CD4-positive, alpha-beta T cell treated with Interleukin-17A for 4 hours (primary cell): ENCODE measurements around the gene EI24.
"Not testable (repeated sequence)": the region's sequence is repeated elsewhere in the genome, so short reads cannot be mapped to it uniquely, and the experiment has no call there.

ENCODE experiments used
- DNase-seq: peaks from one replicate; pipeline ENCODE4 v3.0.0-alpha.2; 2020; ENCODE audit warnings: mixed read lengths

Gene EI24

GRCh38 chr11:125568970-125569914 lies at the start of gene EI24:
TSS of gene EI24 (plus strand) at chr11:125569477. CDS start at chr11:125572528, 3,051 bp downstream.
- peak; percentile 92 for DNase-seq

GRCh38 chr11:125519860-125520834 lies 49.1 kb upstream of the EI24 start:
- no peak for DNase-seq

- DNase-seq: no peak
Observed at GRCh38 chr11:125525303-125525702, 44.0 kb upstream of the EI24 start.

GRCh38 chr11:125532668-125533067 lies 36.6 kb upstream of the EI24 start:
- no peak for DNase-seq

- DNase-seq: no peak
Observed at GRCh38 chr11:125535585-125535984, 33.7 kb upstream of the EI24 start.

- not testable (repeated sequence) for DNase-seq
Observed at GRCh38 chr11:125536834-125537233, 32.4 kb upstream of the EI24 start.

- no peak for DNase-seq
Observed at GRCh38 chr11:125542709-125543108, 26.6 kb upstream of the EI24 start.

- no peak for DNase-seq
Observed at GRCh38 chr11:125550780-125551179, 18.5 kb upstream of the EI24 start.

- DNase-seq: no peak
Observed at GRCh38 chr11:125551835-125552342, 17.4 kb upstream of the EI24 start.

- no peak for DNase-seq
Observed at GRCh38 chr11:125552927-125553326, 16.4 kb upstream of the EI24 start.

GRCh38 chr11:125553357-125553756 lies 15.9 kb upstream of the EI24 start:
- no peak for DNase-seq

- DNase-seq: no peak
Observed at GRCh38 chr11:125554038-125554437, 15.2 kb upstream of the EI24 start.

- no peak for DNase-seq
Observed at GRCh38 chr11:125559888-125560287, 9.4 kb upstream of the EI24 start.

- no peak for DNase-seq
Observed at GRCh38 chr11:125561924-125562323, 7.4 kb upstream of the EI24 start.

- no peak for DNase-seq
Observed at GRCh38 chr11:125562430-125562829, 6.8 kb upstream of the EI24 start.

- DNase-seq: no peak
Observed at GRCh38 chr11:125564357-125564756, 4.9 kb upstream of the EI24 start.

- DNase-seq: no peak
Observed at GRCh38 chr11:125566235-125566634, 3.0 kb upstream of the EI24 start.

- DNase-seq: peak; percentile 7
Observed at GRCh38 chr11:125569915-125570621, 791 bp downstream of the EI24 start.

- DNase-seq: no peak
Observed at GRCh38 chr11:125570952-125571351, 1.7 kb downstream of the EI24 start.

GRCh38 chr11:125572916-125573315 lies 3.6 kb downstream of the EI24 start:
- no peak for DNase-seq

- not testable (repeated sequence) for DNase-seq
Observed at GRCh38 chr11:125577181-125577580, 7.9 kb downstream of the EI24 start.

GRCh38 chr11:125578783-125579182 lies 9.5 kb downstream of the EI24 start:
- DNase-seq: no peak
